A549 (cell line): ENCODE measurements around the gene MINDY4. TPM values are rescaled to one million over a fixed set of nuclear protein-coding genes. Genes with fewer than 3 reads are reported as not detected.

Experiments used
- ATAC-seq, 2 experiments: fragments of 200-7000 bp in 1 of 2; fragments of >200 bp in 1 of 2; cut with Nextera tagmentation in 1 of 2; cut with Tn5 transposase in 1 of 2; 3 replicates each; pipeline versions ENCODE4 v1.8.0 to v1.9.1; 2018 to 2020; ENCODE audit warnings: mild to moderate bottlenecking in 1 of 2, moderate library complexity in 1 of 2
- CTCF ChIA-PET: fragments of 300-600 bp; sonication (Branson Sonifier 250); formaldehyde crosslinking; extraction: SDS; loops from one replicate; lab custom pipeline; 2021; ENCODE audit warnings: antibody characterized with exemption, inconsistent platforms; lab: Yijun Ruan, JAX
- POLR2A ChIA-PET: fragments of 350-600 bp; formaldehyde crosslinking; extraction: SDS; loops from one replicate; lab custom pipeline; 2021; ENCODE audit warnings: antibody characterized with exemption, inconsistent platforms; lab: Yijun Ruan, JAX
- DNase-seq, 2 experiments: peaks; one replicate each; pipeline versions ENCODE4 v3.0.0 to v3.0.0-alpha.2; 2011 to 2016; ENCODE audit warnings: low read depth in 1 of 2, low spot score in 1 of 2
- FAIRE-seq: peaks from 2 replicates; lab custom pipeline; 2011; peaks lifted over from hg19 to GRCh38; lab: Jason Lieb, UNC
- H3K27ac ChIP-seq, 2 experiments: fragments of >200 bp; sonication (Bioruptor Twin); formaldehyde crosslinking; 3 replicates each; pipeline ENCODE4 v1.5.1; 2016 to 2017
- H3K4me1 ChIP-seq: fragments of >200 bp; sonication (Bioruptor Twin); formaldehyde crosslinking; 3 replicates; pipeline ENCODE4 v1.6.1; 2016
- H3K4me2 ChIP-seq: fragments of >200 bp; sonication (Bioruptor Twin); formaldehyde crosslinking; 3 replicates; pipeline ENCODE4 v1.6.1; 2016
- H3K4me3 ChIP-seq: fragments of >200 bp; sonication (Bioruptor Twin); formaldehyde crosslinking; 3 replicates; pipeline ENCODE4 v1.5.1; 2016
- H3K9me3 ChIP-seq: fragments of >200 bp; sonication (Bioruptor Twin); formaldehyde crosslinking; 3 replicates; pipeline ENCODE4 v1.6.1; 2016
- BHLHE40 ChIP-seq: IDR thresholded peaks from 2 replicates; pipeline ENCODE4 v1.6.1; 2012; ENCODE audit warnings: low read depth, low read length, inconsistent platforms
- CBX2 ChIP-seq: fragments of 200-600 bp; sonication (generic); IDR thresholded peaks from 2 replicates; pipeline ENCODE4 v1.6.1; 2016; ENCODE audit warnings: low read depth, mild to moderate bottlenecking, borderline replicate concordance
- EP300 ChIP-seq, 2 experiments: fragments of >200 bp; sonication (Bioruptor Twin); formaldehyde crosslinking; IDR thresholded peaks; 2 replicates in 1 of 2; 3 replicates in 1 of 2; pipeline ENCODE4 v1.6.1; 2016 to 2017
- HEYL ChIP-seq: fragments of 250-450 bp; sonication (Bioruptor Pico); IDR thresholded peaks from 2 replicates; pipeline ENCODE4 v1.8.0; 2021; ENCODE audit warnings: mild to moderate bottlenecking, moderate library complexity
- HOXB13 ChIP-seq: fragments of 250-450 bp; sonication (Bioruptor Pico); IDR thresholded peaks from 2 replicates; pipeline ENCODE4 v1.5.0; 2020; ENCODE audit warnings: low read depth, mild to moderate bottlenecking, moderate library complexity
- JUNB ChIP-seq: fragments of >200 bp; sonication (Bioruptor Twin); formaldehyde crosslinking; IDR thresholded peaks from 2 replicates; pipeline ENCODE4 v1.6.1; 2016
- KDM1A ChIP-seq: fragments of 200-600 bp; sonication (generic); IDR thresholded peaks from 2 replicates; pipeline ENCODE4 v1.6.1; 2016; ENCODE audit warnings: low read depth, mild to moderate bottlenecking
- NR3C1 ChIP-seq: fragments of >200 bp; sonication (Bioruptor Twin); formaldehyde crosslinking; IDR thresholded peaks from 3 replicates; pipeline ENCODE4 v1.6.1; 2017
- POLR2A ChIP-seq: IDR thresholded peaks from 2 replicates; pipeline ENCODE4 v1.6.1; 2012; ENCODE audit warnings: mild to moderate bottlenecking, low read length
- RCOR1 ChIP-seq: fragments of 150-350 bp; IDR thresholded peaks from 2 replicates; pipeline ENCODE4 v1.6.1; 2014; ENCODE audit warnings: antibody characterized with exemption, low read length, low read depth
- RNF2 ChIP-seq: fragments of 200-600 bp; sonication (generic); IDR thresholded peaks from 2 replicates; pipeline ENCODE4 v1.6.1; 2016; ENCODE audit warnings: low read depth, mild to moderate bottlenecking, antibody characterized with exemption, moderate library complexity, borderline replicate concordance
- TP53 ChIP-seq: fragments of 250-450 bp; sonication (Bioruptor Pico); IDR thresholded peaks from 2 replicates; pipeline ENCODE4 v1.5.0; 2021; ENCODE audit warnings: mild to moderate bottlenecking, moderate library complexity
- WGBS: methylation state at CpG from one replicate; pipeline ENCODE4 v1.1.6; 2017; ENCODE audit errors: missing lambda C conversion rate; 5-methylcytosine and 5-hydroxymethylcytosine counted together
- polyA plus RNA-seq, 4 experiments: library from polyadenylated mRNA; depleted of rRNA in 3 of 4; stranded (reverse); fragments of >200 nt; fragmentation: RNase III in 1 of 4; extraction: RNeasy Plus Mini Kit Qiagen cat#74134 plus additional on column Dnase treatment in 1 of 4; gene quantifications; 2 replicates in 3 of 4; 3 replicates in 1 of 4; pipeline ENCODE4 v1.2.3, GENCODE V29; 2011 to 2017
- TF ChIP-seq, protein P1 (sequence below): fragments of 150-350 bp; IDR thresholded peaks from 2 replicates; pipeline ENCODE4 v1.6.1; 2014; ENCODE audit warnings: low read depth, mild to moderate bottlenecking, low read length
- TF ChIP-seq, protein P2 (sequence below): IDR thresholded peaks from 2 replicates; pipeline ENCODE4 v1.6.1; 2012; ENCODE audit warnings: low read depth, borderline replicate concordance
- TF ChIP-seq, protein P3 (sequence below): fragments of 200-600 bp; sonication (generic); IDR thresholded peaks from 2 replicates; pipeline ENCODE4 v1.6.1; 2016; ENCODE audit warnings: antibody characterized with exemption, mild to moderate bottlenecking, moderate library complexity
- TF ChIP-seq, protein P4 (sequence below): fragments of >200 bp; sonication (Bioruptor Twin); formaldehyde crosslinking; IDR thresholded peaks from 3 replicates; pipeline ENCODE4 v1.5.1; 2016
- TF ChIP-seq, protein P5 (sequence below): fragments of >200 bp; sonication (Bioruptor Twin); formaldehyde crosslinking; IDR thresholded peaks from 2 replicates; pipeline ENCODE4 v1.6.1; 2016
- TF ChIP-seq, protein P6 (sequence below): fragments of 450-650 bp; IDR thresholded peaks from 2 replicates; pipeline ENCODE4 v1.6.1; 2014; ENCODE audit warnings: antibody characterized with exemption
- TF ChIP-seq, protein P7 (sequence below): IDR thresholded peaks from 2 replicates; pipeline ENCODE4 v1.6.1; 2012

Gene MINDY4
- polyA plus RNA-seq, 2 of the 4 experiments (the other 2 are of a cell fraction): 1.8 to 3.6 TPM

DNA sequence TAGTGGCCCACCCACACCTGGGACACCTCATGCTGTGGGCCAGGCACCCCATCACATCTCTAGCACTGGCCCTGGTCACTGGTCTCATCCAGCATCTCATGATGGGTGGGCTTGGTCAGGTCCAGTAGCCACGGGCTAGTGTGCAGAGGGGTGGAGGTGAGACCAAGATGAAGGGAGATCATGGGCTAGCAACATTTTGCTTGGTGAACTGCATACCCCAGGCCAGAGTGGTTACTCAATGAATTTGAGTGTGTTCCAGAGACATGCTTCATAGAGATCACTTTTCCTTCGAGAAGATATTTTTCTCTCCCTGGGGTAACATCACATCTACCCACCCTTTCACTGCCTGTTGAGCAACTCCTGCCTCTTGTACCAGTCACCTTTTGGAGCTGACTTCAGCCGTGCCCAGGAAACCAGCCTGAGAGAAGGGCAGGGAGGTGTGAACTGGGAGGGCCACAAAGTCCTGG is 44.2 kb downstream of the MINDY4 start:
- Histone ChIP-seq H3K4me2 (no peak overlapping the region), H3K9me3 (no peaks in the 10 kb centered on the region), H3K4me3 (no peak overlapping the region), H3K27ac (no peak overlapping the region), H3K4me1 (no peaks in the 10 kb centered on the region)
- FAIRE-seq (no peak), ATAC-seq (no peak; a peak in 1 of 6 replicates), DNase-seq (no peak)
- TF ChIP-seq HOXB13 (CRISPR knock-in tag): no peak
- TF ChIP-seq, protein P1, sequence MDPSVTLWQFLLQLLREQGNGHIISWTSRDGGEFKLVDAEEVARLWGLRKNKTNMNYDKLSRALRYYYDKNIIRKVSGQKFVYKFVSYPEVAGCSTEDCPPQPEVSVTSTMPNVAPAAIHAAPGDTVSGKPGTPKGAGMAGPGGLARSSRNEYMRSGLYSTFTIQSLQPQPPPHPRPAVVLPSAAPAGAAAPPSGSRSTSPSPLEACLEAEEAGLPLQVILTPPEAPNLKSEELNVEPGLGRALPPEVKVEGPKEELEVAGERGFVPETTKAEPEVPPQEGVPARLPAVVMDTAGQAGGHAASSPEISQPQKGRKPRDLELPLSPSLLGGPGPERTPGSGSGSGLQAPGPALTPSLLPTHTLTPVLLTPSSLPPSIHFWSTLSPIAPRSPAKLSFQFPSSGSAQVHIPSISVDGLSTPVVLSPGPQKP: no peak
- TF ChIP-seq HEYL: no peak
- TF ChIP-seq, protein P2, sequence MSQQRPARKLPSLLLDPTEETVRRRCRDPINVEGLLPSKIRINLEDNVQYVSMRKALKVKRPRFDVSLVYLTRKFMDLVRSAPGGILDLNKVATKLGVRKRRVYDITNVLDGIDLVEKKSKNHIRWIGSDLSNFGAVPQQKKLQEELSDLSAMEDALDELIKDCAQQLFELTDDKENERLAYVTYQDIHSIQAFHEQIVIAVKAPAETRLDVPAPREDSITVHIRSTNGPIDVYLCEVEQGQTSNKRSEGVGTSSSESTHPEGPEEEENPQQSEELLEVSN: no peak
- TF ChIP-seq RCOR1: no peak
- no peak for TF ChIP-seq BHLHE40
- TF ChIP-seq, protein P3, sequence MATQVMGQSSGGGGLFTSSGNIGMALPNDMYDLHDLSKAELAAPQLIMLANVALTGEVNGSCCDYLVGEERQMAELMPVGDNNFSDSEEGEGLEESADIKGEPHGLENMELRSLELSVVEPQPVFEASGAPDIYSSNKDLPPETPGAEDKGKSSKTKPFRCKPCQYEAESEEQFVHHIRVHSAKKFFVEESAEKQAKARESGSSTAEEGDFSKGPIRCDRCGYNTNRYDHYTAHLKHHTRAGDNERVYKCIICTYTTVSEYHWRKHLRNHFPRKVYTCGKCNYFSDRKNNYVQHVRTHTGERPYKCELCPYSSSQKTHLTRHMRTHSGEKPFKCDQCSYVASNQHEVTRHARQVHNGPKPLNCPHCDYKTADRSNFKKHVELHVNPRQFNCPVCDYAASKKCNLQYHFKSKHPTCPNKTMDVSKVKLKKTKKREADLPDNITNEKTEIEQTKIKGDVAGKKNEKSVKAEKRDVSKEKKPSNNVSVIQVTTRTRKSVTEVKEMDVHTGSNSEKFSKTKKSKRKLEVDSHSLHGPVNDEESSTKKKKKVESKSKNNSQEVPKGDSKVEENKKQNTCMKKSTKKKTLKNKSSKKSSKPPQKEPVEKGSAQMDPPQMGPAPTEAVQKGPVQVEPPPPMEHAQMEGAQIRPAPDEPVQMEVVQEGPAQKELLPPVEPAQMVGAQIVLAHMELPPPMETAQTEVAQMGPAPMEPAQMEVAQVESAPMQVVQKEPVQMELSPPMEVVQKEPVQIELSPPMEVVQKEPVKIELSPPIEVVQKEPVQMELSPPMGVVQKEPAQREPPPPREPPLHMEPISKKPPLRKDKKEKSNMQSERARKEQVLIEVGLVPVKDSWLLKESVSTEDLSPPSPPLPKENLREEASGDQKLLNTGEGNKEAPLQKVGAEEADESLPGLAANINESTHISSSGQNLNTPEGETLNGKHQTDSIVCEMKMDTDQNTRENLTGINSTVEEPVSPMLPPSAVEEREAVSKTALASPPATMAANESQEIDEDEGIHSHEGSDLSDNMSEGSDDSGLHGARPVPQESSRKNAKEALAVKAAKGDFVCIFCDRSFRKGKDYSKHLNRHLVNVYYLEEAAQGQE: no peak
- TF ChIP-seq, protein P4, sequence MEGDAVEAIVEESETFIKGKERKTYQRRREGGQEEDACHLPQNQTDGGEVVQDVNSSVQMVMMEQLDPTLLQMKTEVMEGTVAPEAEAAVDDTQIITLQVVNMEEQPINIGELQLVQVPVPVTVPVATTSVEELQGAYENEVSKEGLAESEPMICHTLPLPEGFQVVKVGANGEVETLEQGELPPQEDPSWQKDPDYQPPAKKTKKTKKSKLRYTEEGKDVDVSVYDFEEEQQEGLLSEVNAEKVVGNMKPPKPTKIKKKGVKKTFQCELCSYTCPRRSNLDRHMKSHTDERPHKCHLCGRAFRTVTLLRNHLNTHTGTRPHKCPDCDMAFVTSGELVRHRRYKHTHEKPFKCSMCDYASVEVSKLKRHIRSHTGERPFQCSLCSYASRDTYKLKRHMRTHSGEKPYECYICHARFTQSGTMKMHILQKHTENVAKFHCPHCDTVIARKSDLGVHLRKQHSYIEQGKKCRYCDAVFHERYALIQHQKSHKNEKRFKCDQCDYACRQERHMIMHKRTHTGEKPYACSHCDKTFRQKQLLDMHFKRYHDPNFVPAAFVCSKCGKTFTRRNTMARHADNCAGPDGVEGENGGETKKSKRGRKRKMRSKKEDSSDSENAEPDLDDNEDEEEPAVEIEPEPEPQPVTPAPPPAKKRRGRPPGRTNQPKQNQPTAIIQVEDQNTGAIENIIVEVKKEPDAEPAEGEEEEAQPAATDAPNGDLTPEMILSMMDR: no peak
- no peak for TF ChIP-seq NR3C1
- TF ChIP-seq TP53 (CRISPR knock-in tag): no peak
- TF ChIP-seq, protein P5, sequence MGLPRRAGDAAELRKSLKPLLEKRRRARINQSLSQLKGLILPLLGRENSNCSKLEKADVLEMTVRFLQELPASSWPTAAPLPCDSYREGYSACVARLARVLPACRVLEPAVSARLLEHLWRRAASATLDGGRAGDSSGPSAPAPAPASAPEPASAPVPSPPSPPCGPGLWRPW: no peak
- TF ChIP-seq, protein P6, sequence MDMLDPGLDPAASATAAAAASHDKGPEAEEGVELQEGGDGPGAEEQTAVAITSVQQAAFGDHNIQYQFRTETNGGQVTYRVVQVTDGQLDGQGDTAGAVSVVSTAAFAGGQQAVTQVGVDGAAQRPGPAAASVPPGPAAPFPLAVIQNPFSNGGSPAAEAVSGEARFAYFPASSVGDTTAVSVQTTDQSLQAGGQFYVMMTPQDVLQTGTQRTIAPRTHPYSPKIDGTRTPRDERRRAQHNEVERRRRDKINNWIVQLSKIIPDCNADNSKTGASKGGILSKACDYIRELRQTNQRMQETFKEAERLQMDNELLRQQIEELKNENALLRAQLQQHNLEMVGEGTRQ: no peak
- TF ChIP-seq EP300 (IDR thresholded peaks at IDR 0.05): no peak
- no peak for TF ChIP-seq POLR2A
- no peak for TF ChIP-seq JUNB
- no peak for TF ChIP-seq CBX2
- no peak for TF ChIP-seq RNF2
- TF ChIP-seq KDM1A: no peak
- TF ChIP-seq, protein P7, sequence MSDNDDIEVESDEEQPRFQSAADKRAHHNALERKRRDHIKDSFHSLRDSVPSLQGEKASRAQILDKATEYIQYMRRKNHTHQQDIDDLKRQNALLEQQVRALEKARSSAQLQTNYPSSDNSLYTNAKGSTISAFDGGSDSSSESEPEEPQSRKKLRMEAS: no peak
- 63% methylated on average over 3 of the region's 3 CpGs for WGBS
- ChIA-PET POLR2A (no interaction called here), CTCF (interaction anchor here (1.1 to 1.6 kb wide), 2 partner anchors 16 to 123 kb away, joined by 3 read pairs; no protein-coding TSS in a partner anchor)
